ENCODE results near the gene CFDP1. TPM values are rescaled to one million over a fixed set of nuclear protein-coding genes. Genes with fewer than 3 reads are reported as not detected.
A peak's percentile ranks its signal among the peaks of the same experiment; 100 is the strongest.

Gene CFDP1
- total and polyA plus RNA-seq, 2 of the 13 experiments (the other 11 are each of a cell fraction or from before 2014, with no cell fraction given), result 78.6 to 153 TPM

DNA sequence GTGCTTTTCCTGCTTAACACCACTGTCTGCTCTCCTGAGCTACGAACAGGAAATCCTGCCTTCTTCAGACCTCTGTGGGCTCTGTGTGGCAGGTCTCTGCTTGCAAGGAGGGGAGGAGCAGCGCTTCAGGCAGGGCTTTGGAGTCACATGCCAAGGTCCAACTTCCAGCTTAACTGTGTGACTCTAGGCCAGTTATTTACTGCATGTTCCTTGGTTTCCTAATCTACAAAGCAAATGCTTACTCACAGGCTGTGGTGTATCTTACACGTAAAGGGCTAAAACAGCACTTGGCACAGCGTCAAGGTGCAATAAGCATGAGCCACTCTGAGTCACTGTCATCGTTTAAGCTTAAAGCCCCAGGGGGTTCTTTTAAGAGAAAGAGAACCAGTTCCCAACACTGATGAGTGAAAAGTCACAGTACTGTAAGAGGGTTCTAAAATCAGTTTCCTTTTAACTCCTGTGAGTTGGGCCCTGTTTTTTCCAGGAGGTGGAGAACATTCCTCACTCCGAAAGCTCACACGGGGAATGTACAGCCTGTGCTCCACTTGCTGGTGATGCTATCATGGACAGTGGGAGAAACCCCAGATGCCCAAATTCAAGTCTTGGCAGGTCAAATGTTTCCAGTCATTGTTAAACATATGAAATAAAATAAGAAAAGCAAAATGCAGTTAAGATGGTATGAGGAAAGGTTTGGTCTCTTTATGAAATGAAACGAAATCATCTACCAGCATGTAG lies 127.8 kb downstream of the CFDP1 start (continued):
- TF ChIP-seq KMT2B (CRISPR knock-in tag; IDR thresholded peaks at IDR 0.05) (no peak), EEA1 (CRISPR knock-in tag; IDR thresholded peaks at IDR 0.05; ENCODE audit: borderline replicate concordance) (no peak), TBX3 (IDR thresholded peaks at IDR 0.05; ENCODE audit: borderline replicate concordance) (peak; percentile 89; the same call in 1 of the 2 replicates), GPN1 (CRISPR knock-in tag; IDR thresholded peaks at IDR 0.05; ENCODE audit: borderline replicate concordance) (no peak), RARA (CRISPR knock-in tag; IDR thresholded peaks at IDR 0.05) (peak; percentile 84), KDM6A (CRISPR knock-in tag; IDR thresholded peaks at IDR 0.05; ENCODE audit: low read depth) (peak; percentile 91), DPF2 (CRISPR knock-in tag; IDR thresholded peaks at IDR 0.05; ENCODE audit: borderline replicate concordance, low read depth) (peak; percentile 95), NONO (IDR thresholded peaks at IDR 0.05) (no peak), NONO (CRISPR knock-in tag; conservative IDR thresholded peaks at IDR 0.05) (peak; percentile 81), ZNF616 (CRISPR knock-in tag; IDR thresholded peaks at IDR 0.05; ENCODE audit: low read depth) (no peak), ZNF30 (CRISPR knock-in tag; IDR thresholded peaks at IDR 0.05) (no peak), ZNF772 (CRISPR knock-in tag; IDR thresholded peaks at IDR 0.05) (no peak; the same call in 1 of the 2 replicates), ZNF354B (CRISPR knock-in tag; IDR thresholded peaks at IDR 0.05) (no peak), NCOR1 (IDR thresholded peaks at IDR 0.05; ENCODE audit: borderline replicate concordance, low read length) (peak; percentile 91), ZFY (CRISPR knock-in tag; IDR thresholded peaks at IDR 0.05) (peak; percentile 49; the same call in 1 of the 2 replicates), ZC3H4 (CRISPR knock-in tag; IDR thresholded peaks at IDR 0.05; ENCODE audit: borderline replicate concordance) (peak; percentile 80), ZNF430 (CRISPR knock-in tag; IDR thresholded peaks at IDR 0.05) (0 out of 2 replicates have a peak, but pooled peaks have one; percentile 4), WIZ (CRISPR knock-in tag; IDR thresholded peaks at IDR 0.05) (no peak)
- TF ChIP-seq, protein P1, sequence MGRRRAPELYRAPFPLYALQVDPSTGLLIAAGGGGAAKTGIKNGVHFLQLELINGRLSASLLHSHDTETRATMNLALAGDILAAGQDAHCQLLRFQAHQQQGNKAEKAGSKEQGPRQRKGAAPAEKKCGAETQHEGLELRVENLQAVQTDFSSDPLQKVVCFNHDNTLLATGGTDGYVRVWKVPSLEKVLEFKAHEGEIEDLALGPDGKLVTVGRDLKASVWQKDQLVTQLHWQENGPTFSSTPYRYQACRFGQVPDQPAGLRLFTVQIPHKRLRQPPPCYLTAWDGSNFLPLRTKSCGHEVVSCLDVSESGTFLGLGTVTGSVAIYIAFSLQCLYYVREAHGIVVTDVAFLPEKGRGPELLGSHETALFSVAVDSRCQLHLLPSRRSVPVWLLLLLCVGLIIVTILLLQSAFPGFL (CRISPR knock-in tag; IDR thresholded peaks at IDR 0.05), result no peak
- TF ChIP-seq, protein P2, sequence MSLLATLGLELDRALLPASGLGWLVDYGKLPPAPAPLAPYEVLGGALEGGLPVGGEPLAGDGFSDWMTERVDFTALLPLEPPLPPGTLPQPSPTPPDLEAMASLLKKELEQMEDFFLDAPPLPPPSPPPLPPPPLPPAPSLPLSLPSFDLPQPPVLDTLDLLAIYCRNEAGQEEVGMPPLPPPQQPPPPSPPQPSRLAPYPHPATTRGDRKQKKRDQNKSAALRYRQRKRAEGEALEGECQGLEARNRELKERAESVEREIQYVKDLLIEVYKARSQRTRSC (CRISPR knock-in tag; IDR thresholded peaks at IDR 0.05; ENCODE audit: low read depth), result no peak
- TF ChIP-seq, protein P3, sequence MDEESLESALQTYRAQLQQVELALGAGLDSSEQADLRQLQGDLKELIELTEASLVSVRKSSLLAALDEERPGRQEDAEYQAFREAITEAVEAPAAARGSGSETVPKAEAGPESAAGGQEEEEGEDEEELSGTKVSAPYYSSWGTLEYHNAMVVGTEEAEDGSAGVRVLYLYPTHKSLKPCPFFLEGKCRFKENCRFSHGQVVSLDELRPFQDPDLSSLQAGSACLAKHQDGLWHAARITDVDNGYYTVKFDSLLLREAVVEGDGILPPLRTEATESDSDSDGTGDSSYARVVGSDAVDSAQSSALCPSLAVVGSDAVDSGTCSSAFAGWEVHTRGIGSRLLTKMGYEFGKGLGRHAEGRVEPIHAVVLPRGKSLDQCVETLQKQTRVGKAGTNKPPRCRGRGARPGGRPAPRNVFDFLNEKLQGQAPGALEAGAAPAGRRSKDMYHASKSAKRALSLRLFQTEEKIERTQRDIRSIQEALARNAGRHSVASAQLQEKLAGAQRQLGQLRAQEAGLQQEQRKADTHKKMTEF (CRISPR knock-in tag; IDR thresholded peaks at IDR 0.05), result peak; percentile 87; the same call in 1 of the 2 replicates
- TF ChIP-seq, protein P4, sequence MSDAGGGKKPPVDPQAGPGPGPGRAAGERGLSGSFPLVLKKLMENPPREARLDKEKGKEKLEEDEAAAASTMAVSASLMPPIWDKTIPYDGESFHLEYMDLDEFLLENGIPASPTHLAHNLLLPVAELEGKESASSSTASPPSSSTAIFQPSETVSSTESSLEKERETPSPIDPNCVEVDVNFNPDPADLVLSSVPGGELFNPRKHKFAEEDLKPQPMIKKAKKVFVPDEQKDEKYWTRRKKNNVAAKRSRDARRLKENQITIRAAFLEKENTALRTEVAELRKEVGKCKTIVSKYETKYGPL (CRISPR knock-in tag; IDR thresholded peaks at IDR 0.05), result no peak
- TF ChIP-seq, protein P5, sequence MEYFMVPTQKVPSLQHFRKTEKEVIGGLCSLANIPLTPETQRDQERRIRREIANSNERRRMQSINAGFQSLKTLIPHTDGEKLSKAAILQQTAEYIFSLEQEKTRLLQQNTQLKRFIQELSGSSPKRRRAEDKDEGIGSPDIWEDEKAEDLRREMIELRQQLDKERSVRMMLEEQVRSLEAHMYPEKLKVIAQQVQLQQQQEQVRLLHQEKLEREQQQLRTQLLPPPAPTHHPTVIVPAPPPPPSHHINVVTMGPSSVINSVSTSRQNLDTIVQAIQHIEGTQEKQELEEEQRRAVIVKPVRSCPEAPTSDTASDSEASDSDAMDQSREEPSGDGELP (IDR thresholded peaks at IDR 0.05; ENCODE audit: borderline replicate concordance, low read depth), result peak; percentile 63; the same call in 1 of the 2 replicates
- TF ChIP-seq, protein P6, sequence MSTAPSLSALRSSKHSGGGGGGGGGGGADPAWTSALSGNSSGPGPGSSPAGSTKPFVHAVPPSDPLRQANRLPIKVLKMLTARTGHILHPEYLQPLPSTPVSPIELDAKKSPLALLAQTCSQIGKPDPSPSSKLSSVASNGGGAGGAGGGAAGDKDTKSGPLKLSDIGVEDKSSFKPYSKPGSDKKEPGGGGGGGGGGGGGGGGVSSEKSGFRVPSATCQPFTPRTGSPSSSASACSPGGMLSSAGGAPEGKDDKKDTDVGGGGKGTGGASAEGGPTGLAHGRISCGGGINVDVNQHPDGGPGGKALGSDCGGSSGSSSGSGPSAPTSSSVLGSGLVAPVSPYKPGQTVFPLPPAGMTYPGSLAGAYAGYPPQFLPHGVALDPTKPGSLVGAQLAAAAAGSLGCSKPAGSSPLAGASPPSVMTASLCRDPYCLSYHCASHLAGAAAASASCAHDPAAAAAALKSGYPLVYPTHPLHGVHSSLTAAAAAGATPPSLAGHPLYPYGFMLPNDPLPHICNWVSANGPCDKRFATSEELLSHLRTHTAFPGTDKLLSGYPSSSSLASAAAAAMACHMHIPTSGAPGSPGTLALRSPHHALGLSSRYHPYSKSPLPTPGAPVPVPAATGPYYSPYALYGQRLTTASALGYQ (CRISPR knock-in tag; IDR thresholded peaks at IDR 0.05), result no peak

Measured in HepG2 (cell line).